Esophagus squamous epithelium (tissue), 4 donors: ENCODE measurements around the gene NGDN.

Source experiments
- POLR2A ChIP-seq, 4 donors: fragments of 450-650 bp; IDR thresholded peaks; one replicate each; pipeline ENCODE4 v1.6.1; 2017; ENCODE audit warnings: antibody characterized with exemption in 4 of 4, mild to moderate bottlenecking in 4 of 4, moderate library complexity in 3 of 4
- TF ChIP-seq, protein P1 (sequence below), 6 experiments: fragments of 450-650 bp in 4 of 6; fragments of 200-600 bp in 2 of 6; sonication (generic) in 2 of 6; IDR thresholded peaks; one replicate each; pipeline ENCODE4 v1.5.1; 2016 to 2019; ENCODE audit warnings: antibody characterized with exemption in 6 of 6, mild to moderate bottlenecking in 4 of 6, moderate library complexity in 4 of 6

DNA sequence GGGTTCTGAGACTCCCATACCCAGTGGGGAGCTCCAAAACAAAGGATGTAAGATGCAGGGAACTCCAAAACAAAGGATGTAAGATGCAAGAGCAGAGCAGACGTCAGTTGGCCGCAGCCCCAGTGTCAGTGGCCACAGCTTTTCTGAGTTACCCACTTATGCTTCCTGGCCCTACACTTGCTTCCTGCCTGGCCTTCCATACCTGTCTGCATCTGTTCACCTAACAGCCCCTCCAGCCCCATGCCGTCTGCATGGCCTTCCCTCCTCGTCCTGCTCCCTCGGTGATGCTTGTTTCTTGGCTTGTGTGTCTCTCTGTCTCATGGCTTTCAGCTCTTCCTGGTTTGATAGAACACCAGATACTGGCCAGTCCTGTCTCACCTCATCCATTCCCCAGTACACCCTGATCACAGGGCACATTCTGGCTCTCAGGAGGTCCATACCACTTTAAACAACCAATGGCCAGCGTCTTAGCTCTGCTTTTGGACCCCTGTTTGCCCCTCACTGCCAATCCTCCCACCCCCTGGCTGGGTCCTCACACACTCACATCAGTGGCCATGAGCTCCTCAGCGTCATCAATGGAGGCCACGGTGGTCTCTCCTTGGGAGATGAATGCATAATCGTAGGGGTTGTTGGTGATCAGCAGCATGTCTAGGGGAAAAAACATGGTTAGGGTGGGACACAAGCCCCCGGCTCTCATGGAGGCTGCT is 39.3 kb upstream of the NGDN start:
- no peak for TF ChIP-seq POLR2A (IDR thresholded peaks at IDR 0.05)
- TF ChIP-seq, protein P1, sequence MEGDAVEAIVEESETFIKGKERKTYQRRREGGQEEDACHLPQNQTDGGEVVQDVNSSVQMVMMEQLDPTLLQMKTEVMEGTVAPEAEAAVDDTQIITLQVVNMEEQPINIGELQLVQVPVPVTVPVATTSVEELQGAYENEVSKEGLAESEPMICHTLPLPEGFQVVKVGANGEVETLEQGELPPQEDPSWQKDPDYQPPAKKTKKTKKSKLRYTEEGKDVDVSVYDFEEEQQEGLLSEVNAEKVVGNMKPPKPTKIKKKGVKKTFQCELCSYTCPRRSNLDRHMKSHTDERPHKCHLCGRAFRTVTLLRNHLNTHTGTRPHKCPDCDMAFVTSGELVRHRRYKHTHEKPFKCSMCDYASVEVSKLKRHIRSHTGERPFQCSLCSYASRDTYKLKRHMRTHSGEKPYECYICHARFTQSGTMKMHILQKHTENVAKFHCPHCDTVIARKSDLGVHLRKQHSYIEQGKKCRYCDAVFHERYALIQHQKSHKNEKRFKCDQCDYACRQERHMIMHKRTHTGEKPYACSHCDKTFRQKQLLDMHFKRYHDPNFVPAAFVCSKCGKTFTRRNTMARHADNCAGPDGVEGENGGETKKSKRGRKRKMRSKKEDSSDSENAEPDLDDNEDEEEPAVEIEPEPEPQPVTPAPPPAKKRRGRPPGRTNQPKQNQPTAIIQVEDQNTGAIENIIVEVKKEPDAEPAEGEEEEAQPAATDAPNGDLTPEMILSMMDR (IDR thresholded peaks at IDR 0.05) = no peak
